GM10847 (cell line): Measurements from ENCODE around the gene MOBP.

Experiments used
- POLR2A ChIP-seq: IDR thresholded peaks from 2 replicates; pipeline ENCODE4 v1.6.1; 2011; ENCODE audit not compliant: insufficient read length; ENCODE audit errors: extremely low read depth

MOBP gene

GRCh38 chr3:39446444-39446843, 21.0 kb upstream of the MOBP start:
- no peak for TF ChIP-seq POLR2A

GRCh38 chr3:39447637-39448483, 19.6 kb upstream of the MOBP start:
- TF ChIP-seq POLR2A: no peak

- no peak for TF ChIP-seq POLR2A
Observed at GRCh38 chr3:39448506-39449233, 18.8 kb upstream of the MOBP start.

GRCh38 chr3:39449796-39450195, 17.7 kb upstream of the MOBP start:
- no peak for TF ChIP-seq POLR2A

- TF ChIP-seq POLR2A: no peak
Observed at GRCh38 chr3:39453134-39453533, 14.3 kb upstream of the MOBP start.

GRCh38 chr3:39454591-39455217, 12.8 kb upstream of the MOBP start:
- no peak for TF ChIP-seq POLR2A

GRCh38 chr3:39456159-39456558, 11.3 kb upstream of the MOBP start:
- no peak for TF ChIP-seq POLR2A

GRCh38 chr3:39457361-39457760, 10.1 kb upstream of the MOBP start:
- TF ChIP-seq POLR2A: no peak

- no peak for TF ChIP-seq POLR2A
Observed at GRCh38 chr3:39460677-39461076, 6.8 kb upstream of the MOBP start.

- TF ChIP-seq POLR2A: no peak
Observed at GRCh38 chr3:39463269-39463668, 4.2 kb upstream of the MOBP start.

GRCh38 chr3:39466988-39467387, 492 bp upstream of the MOBP start:
- no peak for TF ChIP-seq POLR2A

GRCh38 chr3:39468108-39468436, 592 bp downstream of the MOBP start:
- no peak for TF ChIP-seq POLR2A

GRCh38 chr3:39469258-39469657, 1.8 kb downstream of the MOBP start:
- TF ChIP-seq POLR2A: no peak

GRCh38 chr3:39469945-39470344, 2.5 kb downstream of the MOBP start:
- TF ChIP-seq POLR2A: no peak

GRCh38 chr3:39471652-39472051, 4.2 kb downstream of the MOBP start:
- no peak for TF ChIP-seq POLR2A
